HCT116 (cell line): Measurements from ENCODE around the gene FSCN2.

ENCODE experiments used
- EZH2 ChIP-seq: fragments of 200-600 bp; sonication (generic); IDR thresholded peaks from 2 replicates; pipeline ENCODE4 v1.6.1; 2017; ENCODE audit warnings: antibody characterized with exemption, mixed run types
- POLR2A ChIP-seq: IDR thresholded peaks from 2 replicates; pipeline ENCODE4 v1.7.0; 2011; ENCODE audit warnings: borderline replicate concordance; ENCODE audit not compliant: insufficient read depth, insufficient read length; ENCODE audit errors: extremely low read depth
- YY1 ChIP-seq: IDR thresholded peaks from 2 replicates; pipeline ENCODE4 v1.6.1; 2011; ENCODE audit warnings: low read length, low read depth, moderate library complexity, mild to moderate bottlenecking; ENCODE audit not compliant: insufficient replicate concordance; ENCODE audit errors: extremely low read depth

DNA sequence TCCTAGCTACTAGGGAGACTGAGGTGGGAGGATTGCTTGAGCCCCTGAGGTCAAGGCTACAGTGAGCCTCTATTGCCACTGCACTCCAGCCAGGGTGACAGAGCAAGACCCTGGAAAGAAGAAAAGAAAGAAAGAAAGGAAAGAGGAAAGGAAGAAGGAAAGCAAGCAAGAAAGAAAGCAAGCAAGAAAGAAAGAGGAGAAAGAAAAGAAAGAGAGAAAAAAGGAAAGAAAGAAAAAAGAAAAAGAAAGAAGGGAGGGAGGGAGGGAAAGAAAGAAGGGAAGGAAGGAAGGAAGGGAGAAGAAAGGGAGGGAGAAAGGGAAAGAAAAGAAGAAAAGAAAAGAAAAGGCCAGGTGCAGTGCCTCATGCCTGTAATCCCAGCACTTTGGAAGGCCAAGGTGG lies 24.6 kb upstream of the FSCN2 start:
- TF ChIP-seq EZH2 (no peak), POLR2A (no peak), YY1 (no peak)
